Measurements from ENCODE around the gene RB1.
"Not testable (repeated sequence)": the region's sequence is repeated elsewhere in the genome, so short reads cannot be mapped to it uniquely, and the experiment has no call there.

RB1 gene

DNA sequence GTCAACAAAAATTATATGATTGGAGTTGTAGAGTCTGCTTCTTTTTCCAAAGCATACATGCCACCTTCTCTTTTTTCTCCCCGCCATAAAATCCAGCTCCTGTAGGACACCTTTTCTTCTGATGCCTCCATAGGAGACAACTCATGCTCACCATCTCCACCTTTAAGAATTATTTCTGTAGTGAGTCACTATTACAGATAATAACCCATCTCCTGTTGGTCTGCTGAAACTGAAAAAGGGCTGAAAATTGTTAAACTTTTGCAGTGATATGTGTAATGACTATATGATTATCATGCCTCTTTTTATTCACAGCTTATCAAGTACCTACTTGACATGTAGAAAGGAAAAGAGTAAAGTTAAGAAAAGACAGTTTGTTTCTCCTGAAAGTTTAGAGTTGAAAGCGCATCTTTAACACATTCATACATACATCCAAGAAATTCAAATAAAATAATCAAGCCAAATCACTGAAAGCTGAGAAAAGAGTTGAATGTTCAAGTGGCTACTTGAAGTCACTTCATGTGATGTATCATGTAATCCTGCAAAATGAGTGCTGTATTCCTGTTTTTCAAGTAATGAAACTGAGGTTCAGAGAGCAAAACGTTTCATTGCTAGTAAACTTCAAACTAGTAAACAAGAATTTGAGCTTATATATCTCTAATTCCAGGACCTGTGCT is 144.9 kb downstream of the RB1 start:
- in situ Hi-C loops (cut with MboI; ENCODE audit: low sequenced_read_pairs), result no loop called here

- in situ Hi-C loops (cut with MboI; ENCODE audit: low sequenced_read_pairs), result no loop called here
Measured at GRCh38 chr13:48448959-48449614, 145.5 kb downstream of the RB1 start.

GRCh38 chr13:48449656-48450055 is 146.1 kb downstream of the RB1 start:
- in situ Hi-C loops (cut with MboI; ENCODE audit: low sequenced_read_pairs), result no loop called here

- in situ Hi-C loops (cut with MboI; ENCODE audit: low sequenced_read_pairs), result not testable (repeated sequence)
Measured at GRCh38 chr13:48451196-48451595, 147.6 kb downstream of the RB1 start.

GRCh38 chr13:48456546-48456945 is 153.0 kb downstream of the RB1 start:
- in situ Hi-C loops (cut with MboI; ENCODE audit: low sequenced_read_pairs), result no loop called here

DNA sequence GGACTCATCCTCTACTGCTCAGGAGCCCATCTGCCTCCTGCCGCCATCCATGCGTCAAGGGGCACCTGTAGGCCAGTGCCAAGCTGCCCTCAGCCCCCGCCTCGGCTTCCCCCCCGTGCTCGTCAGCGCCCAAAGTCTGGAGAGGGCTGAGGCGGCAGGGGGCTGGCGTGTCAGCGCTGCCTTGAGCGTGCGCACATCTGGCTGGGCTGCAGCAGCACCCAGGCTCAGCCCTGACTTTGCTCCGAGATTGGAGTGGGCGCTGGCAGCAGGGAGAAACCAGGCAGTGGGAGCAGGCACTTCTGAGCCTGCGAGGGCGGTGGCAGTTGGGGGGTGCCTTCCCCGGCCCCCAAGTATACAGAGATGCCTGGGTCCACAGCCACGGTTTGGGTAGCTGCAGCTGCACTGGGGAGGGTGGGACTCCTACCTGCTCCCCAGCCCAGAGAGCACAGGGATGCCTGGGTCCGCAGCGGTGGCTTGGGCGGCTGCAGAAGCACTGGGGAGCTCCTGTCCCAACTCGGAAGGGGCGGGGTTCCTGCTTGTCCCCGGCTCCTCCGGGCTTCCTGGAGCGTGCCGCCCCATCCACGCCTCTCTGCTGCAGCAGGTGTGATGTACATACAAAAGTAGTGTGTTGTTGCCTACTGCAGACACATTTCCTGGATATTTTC is 154.2 kb downstream of the RB1 start:
- in situ Hi-C loops (cut with MboI; ENCODE audit: low sequenced_read_pairs), result no loop called here

DNA sequence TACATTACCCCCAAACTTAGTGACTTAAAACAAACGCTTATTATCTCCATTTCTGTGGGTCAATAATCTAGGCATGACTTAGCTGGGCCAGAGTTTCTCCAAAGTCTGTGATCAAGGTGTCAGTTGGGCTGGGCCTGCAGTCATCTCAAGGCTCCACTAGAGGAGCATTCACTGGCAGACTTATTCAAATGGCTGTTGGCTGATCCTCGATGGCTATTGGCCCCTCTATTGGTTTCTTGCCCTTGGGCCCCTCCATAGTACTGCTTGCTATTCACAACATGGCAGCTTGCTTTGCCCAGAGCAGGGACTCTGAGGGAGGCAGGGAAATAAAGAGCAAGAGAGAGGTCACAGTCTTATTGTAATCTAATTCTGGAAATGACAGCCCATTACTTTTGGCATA is 171.7 kb downstream of the RB1 start:
- in situ Hi-C loops (cut with MboI; ENCODE audit: low sequenced_read_pairs), result no loop called here

- in situ Hi-C loops (cut with MboI; ENCODE audit: low sequenced_read_pairs), result no loop called here
Measured at GRCh38 chr13:48476215-48476614, 172.7 kb downstream of the RB1 start.

DNA sequence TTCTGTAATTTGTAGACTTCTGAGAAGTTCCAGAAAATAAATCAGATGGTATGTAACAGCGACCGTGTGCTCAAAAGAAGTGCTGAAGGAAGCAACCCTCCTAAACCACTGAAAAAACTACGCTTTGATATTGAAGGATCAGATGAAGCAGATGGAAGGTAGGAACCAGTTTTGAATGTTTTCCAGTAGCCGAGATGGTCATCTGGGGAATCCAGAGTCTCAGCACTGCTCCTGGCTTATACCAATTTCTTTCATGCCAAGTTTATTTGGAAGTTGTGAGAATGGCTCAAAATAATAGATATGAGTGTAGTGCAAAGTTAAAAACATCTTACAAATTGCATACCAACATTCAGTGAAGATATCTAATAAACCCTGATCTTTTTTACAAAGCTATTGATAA is 173.1 kb downstream of the RB1 start:
- in situ Hi-C loops (cut with MboI; ENCODE audit: low sequenced_read_pairs), result no loop called here

GRCh38 chr13:48477191-48477855 is 173.8 kb downstream of the RB1 start:
- in situ Hi-C loops (cut with MboI; ENCODE audit: low sequenced_read_pairs), result no loop called here

DNA sequence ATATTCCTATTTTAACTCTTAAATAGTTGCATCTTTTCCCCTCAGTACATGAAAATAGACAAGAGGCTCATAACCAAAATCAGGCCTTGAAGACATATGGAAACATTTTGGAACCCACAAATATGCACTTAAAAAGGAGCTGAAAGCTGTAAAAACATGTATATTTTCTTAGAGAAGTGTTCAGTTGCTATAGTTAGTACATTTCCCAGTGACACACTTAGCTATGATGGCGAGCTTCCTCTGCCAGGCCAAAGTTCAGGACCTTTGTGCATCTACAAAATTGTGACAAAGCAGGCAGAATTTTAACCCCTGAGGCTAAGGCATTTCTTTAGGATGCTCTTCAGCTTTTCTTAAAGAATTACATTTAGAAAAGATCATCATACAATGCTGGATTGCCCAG is 174.8 kb downstream of the RB1 start:
- in situ Hi-C loops (cut with MboI; ENCODE audit: low sequenced_read_pairs), result no loop called here

GRCh38 chr13:48483575-48483974 is 180.0 kb downstream of the RB1 start:
- in situ Hi-C loops (cut with MboI; ENCODE audit: low sequenced_read_pairs), result no loop called here

DNA sequence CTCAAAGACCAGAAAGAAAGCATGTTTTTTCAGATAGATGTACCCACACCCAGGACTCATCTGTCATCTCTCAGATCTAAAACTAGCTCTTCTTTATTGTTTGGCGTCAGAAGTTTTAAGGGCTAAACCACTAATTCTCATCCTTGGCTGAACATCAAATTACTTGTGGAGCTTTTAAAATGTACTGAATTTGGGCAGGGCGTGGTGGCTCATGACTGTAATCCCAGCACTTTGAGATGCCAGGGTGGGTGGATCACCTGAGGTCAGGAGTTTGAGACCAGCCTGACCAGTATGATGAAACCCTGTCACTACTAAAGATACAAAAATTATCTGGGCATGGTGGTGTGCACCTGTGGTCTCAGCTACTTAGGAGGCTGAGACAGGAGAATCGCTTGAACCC is 181.9 kb downstream of the RB1 start:
- in situ Hi-C loops (cut with MboI; ENCODE audit: low sequenced_read_pairs), result no loop called here

GRCh38 chr13:48486362-48486761 is 182.8 kb downstream of the RB1 start:
- in situ Hi-C loops (cut with MboI; ENCODE audit: low sequenced_read_pairs), result no loop called here

DNA sequence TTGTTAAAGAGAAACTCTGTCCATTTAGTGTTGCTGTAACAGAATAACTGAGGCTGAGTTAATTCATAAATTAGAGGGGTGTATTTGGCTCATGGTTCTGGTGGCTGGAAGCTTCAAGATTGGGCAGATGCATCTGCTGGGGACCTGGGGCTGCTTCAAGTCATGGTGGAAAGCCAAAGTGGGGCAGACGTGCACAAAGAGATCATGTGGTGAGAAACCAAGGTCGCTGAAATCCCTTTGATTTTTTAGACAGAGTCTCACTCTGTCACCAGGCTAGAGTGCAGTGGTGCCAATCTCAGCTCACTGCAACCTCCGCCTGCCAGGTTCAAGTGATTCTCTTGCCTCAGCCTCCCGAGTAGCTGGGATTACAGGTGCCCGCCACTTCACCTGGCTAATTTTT is 183.3 kb downstream of the RB1 start:
- in situ Hi-C loops (cut with MboI; ENCODE audit: low sequenced_read_pairs), result no loop called here

DNA sequence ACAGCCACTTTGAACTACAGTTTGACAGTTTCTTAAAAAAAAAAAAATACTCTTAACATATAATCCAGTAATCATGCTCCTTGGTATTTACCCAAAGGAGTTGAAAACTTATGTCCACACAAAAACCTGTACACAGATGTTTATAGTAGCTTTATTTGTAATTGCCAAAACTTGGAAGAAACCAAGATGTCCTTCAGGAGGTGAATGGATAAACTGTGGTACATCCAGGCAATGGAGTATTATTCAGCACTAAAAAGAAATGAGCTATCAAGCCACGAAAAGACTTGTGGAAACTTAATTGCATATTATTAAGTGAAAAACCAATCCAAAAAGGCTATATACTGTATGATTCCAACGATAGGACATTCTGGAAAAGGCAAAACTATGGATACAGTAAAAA is 184.4 kb downstream of the RB1 start:
- in situ Hi-C loops (cut with MboI; ENCODE audit: low sequenced_read_pairs), result no loop called here

DNA sequence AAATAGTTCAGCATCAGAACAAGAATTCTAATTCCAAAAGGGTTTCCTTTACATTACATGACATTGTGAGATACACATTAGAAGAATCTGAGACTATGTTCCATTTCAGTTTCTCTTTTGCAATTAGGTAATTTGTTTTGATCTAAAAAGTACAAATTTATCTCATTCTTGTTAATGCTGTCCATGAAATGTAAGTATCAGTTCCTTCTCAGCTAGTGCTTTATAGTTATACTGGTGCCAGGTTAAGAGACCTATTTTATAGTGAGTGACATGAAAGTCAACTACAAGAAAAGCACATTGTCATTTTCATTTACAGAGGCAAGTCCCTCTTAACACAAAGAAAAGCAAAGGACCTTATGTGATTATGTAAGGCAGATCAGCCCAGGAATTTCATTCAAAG is 185.4 kb downstream of the RB1 start:
- in situ Hi-C loops (cut with MboI; ENCODE audit: low sequenced_read_pairs), result no loop called here

DNA sequence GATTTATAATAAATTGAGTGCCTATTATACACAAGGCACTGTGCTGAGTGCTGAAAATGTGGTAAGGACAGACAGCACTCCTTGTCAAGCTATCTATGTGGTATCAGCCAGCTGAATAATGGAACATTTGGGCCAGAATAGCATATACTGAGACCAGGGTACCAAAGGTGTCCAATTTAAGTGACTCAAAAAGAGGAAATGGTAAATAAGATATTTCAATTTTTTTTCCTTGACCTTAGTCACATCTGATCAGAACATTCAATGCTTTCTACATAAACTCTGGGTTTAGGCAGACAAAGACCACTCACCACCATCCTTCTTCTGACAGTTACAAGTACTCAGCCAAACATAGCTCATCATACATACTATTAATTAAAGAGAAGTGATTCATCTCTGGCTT is 186.1 kb downstream of the RB1 start:
- in situ Hi-C loops (cut with MboI; ENCODE audit: low sequenced_read_pairs), result no loop called here

GRCh38 chr13:48490241-48490640 is 186.7 kb downstream of the RB1 start:
- in situ Hi-C loops (cut with MboI; ENCODE audit: low sequenced_read_pairs), result no loop called here

- in situ Hi-C loops (cut with MboI; ENCODE audit: low sequenced_read_pairs), result no loop called here
Measured at GRCh38 chr13:48491423-48492095, 188.0 kb downstream of the RB1 start.

DNA sequence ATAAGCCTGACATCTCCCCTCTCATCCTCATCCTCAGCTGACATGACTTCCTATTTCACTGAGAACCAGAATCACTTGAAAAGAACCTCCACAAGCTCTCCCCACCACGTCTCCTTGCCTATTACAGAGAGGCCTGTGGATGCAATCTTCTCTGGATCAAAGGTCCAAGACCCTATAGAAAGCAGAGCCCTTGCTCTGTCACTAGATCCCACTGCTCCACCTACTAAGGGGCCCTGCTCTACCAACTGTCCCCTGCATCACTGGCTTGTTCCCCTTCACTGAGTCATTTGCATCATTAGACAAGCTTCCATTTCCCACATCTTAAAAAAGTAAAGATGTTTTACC is 188.5 kb downstream of the RB1 start:
- in situ Hi-C loops (cut with MboI; ENCODE audit: low sequenced_read_pairs), result no loop called here
